Cardiac muscle cell (in vitro differentiated cells and primary cell): ENCODE data around the gene PLA2G4A. TPM values are rescaled to one million over a fixed set of nuclear protein-coding genes. Genes with fewer than 3 reads are reported as not detected.

Experiments
- DNase-seq, 2 donors: peaks; one replicate each; pipeline versions ENCODE4 v3.0.0 to v3.0.0-alpha.2; 2010 to 2017; ENCODE audit warnings: low read depth in 1 of 2, low spot score in 1 of 2
- H3K27ac ChIP-seq: fragments of 200-600 bp; sonication (generic); 2 replicates; pipeline ENCODE4 v1.5.1; 2016
- H3K27me3 ChIP-seq: fragments of 200-600 bp; sonication (generic); 2 replicates; pipeline ENCODE4 v1.6.0; 2016; ENCODE audit warnings: control low read depth
- H3K36me3 ChIP-seq: fragments of 200-600 bp; sonication (generic); 2 replicates; pipeline ENCODE4 v1.5.1; 2016; ENCODE audit warnings: control low read depth
- H3K4me1 ChIP-seq: fragments of 200-600 bp; sonication (generic); 2 replicates; pipeline ENCODE4 v1.8.1; 2017; ENCODE audit warnings: low read depth, mild to moderate bottlenecking, mixed run types
- H3K4me3 ChIP-seq: fragments of 200-600 bp; sonication (generic); 2 replicates; pipeline ENCODE4 v1.5.1; 2016; ENCODE audit warnings: mild to moderate bottlenecking
- H3K9me3 ChIP-seq: fragments of 200-600 bp; sonication (generic); 2 replicates; pipeline ENCODE4 v1.5.1; 2017; ENCODE audit warnings: low read depth, mild to moderate bottlenecking, control low read depth
- CTCF ChIP-seq: IDR thresholded peaks from 2 replicates; pipeline ENCODE4 v1.5.1; 2012; ENCODE audit warnings: low read depth, mild to moderate bottlenecking, low read length
- polyA plus RNA-seq: library from polyadenylated mRNA; unstranded; fragments of >200 nt; fragmentation: Nextera tagmentation; extraction: Ambion mirVana; gene quantifications from 2 replicates; pipeline ENCODE4 v1.2.1, GENCODE V29; 2016
- total RNA-seq: library from RNA; depleted of rRNA; stranded (reverse); fragments of >200 nt; gene quantifications from 2 replicates; pipeline ENCODE4 v1.2.3, GENCODE V29; 2016

Gene PLA2G4A
- total and polyA plus RNA-seq, 2 experiments from 2014 or later = 0.09 TPM; not detected in 1

- peak in 1 of 2 donors; percentile 77 for DNase-seq
- H3K4me1 ChIP-seq = no peaks in the 10 kb centered on the region
- no peaks in the 10 kb centered on the region for H3K9me3 ChIP-seq
- H3K27ac ChIP-seq = no peak overlapping the region
- TF ChIP-seq CTCF = no peak
- H3K4me3 ChIP-seq = no peak overlapping the region
- H3K36me3 ChIP-seq = no peaks in the 10 kb centered on the region
- H3K27me3 ChIP-seq = no peaks in the 10 kb centered on the region
These were observed 16.2 kb upstream of the PLA2G4A start for GRCh38 chr1:186812570-186812969.

GRCh38 chr1:186813420-186813819 is 15.3 kb upstream of the PLA2G4A start:
- Histone ChIP-seq H3K36me3 (no peaks in the 10 kb centered on the region), H3K4me3 (no peak overlapping the region), H3K9me3 (no peaks in the 10 kb centered on the region), H3K4me1 (no peaks in the 10 kb centered on the region), H3K27ac (no peak overlapping the region), H3K27me3 (no peaks in the 10 kb centered on the region)
- no peak for TF ChIP-seq CTCF
- no peak for DNase-seq

- Histone ChIP-seq H3K4me3 (no peak overlapping the region), H3K36me3 (no peaks in the 10 kb centered on the region), H3K27ac (no peak overlapping the region), H3K27me3 (no peaks in the 10 kb centered on the region), H3K9me3 (no peaks in the 10 kb centered on the region), H3K4me1 (no peaks in the 10 kb centered on the region)
- no peak for TF ChIP-seq CTCF
- peak in 1 of 2 donors; percentile 57 for DNase-seq
These were observed 9.6 kb upstream of the PLA2G4A start for GRCh38 chr1:186819126-186819525.

GRCh38 chr1:186819563-186819962 is 9.2 kb upstream of the PLA2G4A start:
- no peak overlapping the region for H3K27ac ChIP-seq
- H3K27me3 ChIP-seq = no peaks in the 10 kb centered on the region
- H3K9me3 ChIP-seq = no peaks in the 10 kb centered on the region
- H3K4me1 ChIP-seq = no peaks in the 10 kb centered on the region
- TF ChIP-seq CTCF = no peak
- DNase-seq = no peak
- no peaks in the 10 kb centered on the region for H3K36me3 ChIP-seq
- H3K4me3 ChIP-seq = no peak overlapping the region

- DNase-seq = no peak
- H3K4me1 ChIP-seq = no peaks in the 10 kb centered on the region
- no peaks in the 10 kb centered on the region for H3K27me3 ChIP-seq
- no peaks in the 10 kb centered on the region for H3K9me3 ChIP-seq
- no peaks in the 10 kb centered on the region for H3K36me3 ChIP-seq
- TF ChIP-seq CTCF = no peak
- no peak overlapping the region for H3K4me3 ChIP-seq
- H3K27ac ChIP-seq = no peak overlapping the region
These were observed 1.2 kb downstream of the PLA2G4A start for GRCh38 chr1:186829686-186830587.
